Uterine smooth muscle cell (primary cell): ENCODE results near the gene CASP6. TPM values are rescaled to one million over a fixed set of nuclear protein-coding genes. Genes with fewer than 3 reads are reported as not detected.

Source experiments
- total RNA-seq: library from RNA; depleted of rRNA; stranded (reverse); fragments of >200 nt; gene quantifications from 2 replicates; pipeline ENCODE4 v1.2.3, GENCODE V29; 2014

CASP6 gene
- 34.4 and 44.4 TPM in 2 replicates for total RNA-seq

GRCh38 chr4:109702950-109703663 lies at the start of gene CASP6:
Gene CASP6, minus strand, starts transcription at chr4:109703445. Its CDS starts 50 bp downstream, at chr4:109703395.

DNA sequence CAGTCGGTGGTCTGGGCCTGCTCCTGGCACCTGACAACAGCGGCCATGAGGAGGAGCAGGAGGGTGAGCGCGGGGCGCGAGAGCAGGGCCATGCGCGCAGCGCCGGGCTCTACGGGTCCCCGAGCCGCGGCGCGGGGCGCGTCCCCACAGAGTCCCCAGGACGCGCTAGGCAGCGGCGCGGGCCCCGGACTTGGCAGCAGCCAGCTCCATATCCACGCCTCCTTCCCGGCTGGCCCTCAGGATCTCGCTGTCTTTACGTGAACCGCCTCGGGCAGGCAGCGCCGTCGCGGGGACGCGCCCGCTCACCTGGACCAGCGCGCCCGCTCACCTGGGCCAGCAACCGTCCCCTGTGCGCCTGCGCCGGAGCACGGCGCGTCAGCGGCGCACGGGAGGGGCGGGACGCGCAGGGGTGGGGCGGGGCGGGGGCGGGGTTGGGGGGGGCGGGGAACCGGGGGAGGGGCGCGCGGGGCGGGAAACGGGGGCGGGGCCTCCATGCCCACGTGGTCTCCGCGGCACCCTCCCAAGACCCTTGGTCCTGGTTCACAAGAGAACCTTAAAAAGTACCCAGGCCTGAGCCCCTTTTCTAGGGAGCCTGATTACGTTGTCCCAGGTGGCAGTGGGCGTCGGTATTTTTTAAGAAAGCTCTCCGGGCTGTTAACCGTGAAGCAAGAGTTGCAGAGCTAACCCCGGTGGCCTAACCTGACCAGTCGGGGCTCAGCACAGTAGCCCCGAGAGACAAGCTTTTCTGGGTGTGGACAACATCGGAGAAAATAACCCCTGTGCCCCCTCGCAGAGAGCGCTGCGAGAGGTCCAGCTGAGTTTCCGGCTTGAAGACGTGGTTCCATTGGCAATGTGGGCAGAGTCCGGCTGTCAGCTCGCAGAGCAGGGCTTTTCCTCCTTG lies 26.7 kb upstream of the CASP6 start, which contains the start of gene PLA2G12A:
TSS of gene PLA2G12A (minus strand) at position 353 of the 901 bp plus-strand sequence. CDS start at position 92, 261 bp downstream.

Other genes starting within 250 kb of the CASP6 start
- 21.5 and 30.2 TPM in 2 replicates for gene MCUB, start 143.2 kb downstream of the CASP6 start, total RNA-seq
- gene PLA2G12A, start 26.6 kb upstream of the CASP6 start, total RNA-seq = 9.6 and 65.5 TPM in 2 replicates
- 3.0 and 3.7 TPM in 2 replicates for gene CFI, start 98.6 kb upstream of the CASP6 start, total RNA-seq
- 2.7 and 3.2 TPM in 2 replicates for gene GAR1, start 112.3 kb upstream of the CASP6 start, total RNA-seq
- 0.22 TPM in 1 of 2 replicates, not detected in the other for gene RRH, start 124.5 kb upstream of the CASP6 start, total RNA-seq
- gene LRIT3, start 144.7 kb upstream of the CASP6 start, total RNA-seq = under 0.01 and 0.11 TPM in 2 replicates
- 1.3 and 1.9 TPM in 2 replicates for gene EGF, start 209.4 kb upstream of the CASP6 start, total RNA-seq